GM21423 (cell line): ENCODE results near the gene MYO1D.
A peak's percentile ranks its signal among the peaks of the same experiment; 100 is the strongest.
"Not testable (repeated sequence)": the region's sequence is repeated elsewhere in the genome, so short reads cannot be mapped to it uniquely, and the experiment has no call there.

Source experiments
- ATAC-seq: cut with Tn5 transposase; IDR thresholded peaks from one replicate; pipeline ENCODE4 v1.9.1; 2021; ENCODE audit warnings: mild to moderate bottlenecking, moderate library complexity; ENCODE audit not compliant: unreplicated experiment

Gene MYO1D

GRCh38 chr17:32876417-32877163 is at the start of gene MYO1D:
MYO1D (minus strand) TSS chr17:32877124; CDS start chr17:32876872, 252 bp downstream.
- peak; percentile 45 for ATAC-seq

DNA sequence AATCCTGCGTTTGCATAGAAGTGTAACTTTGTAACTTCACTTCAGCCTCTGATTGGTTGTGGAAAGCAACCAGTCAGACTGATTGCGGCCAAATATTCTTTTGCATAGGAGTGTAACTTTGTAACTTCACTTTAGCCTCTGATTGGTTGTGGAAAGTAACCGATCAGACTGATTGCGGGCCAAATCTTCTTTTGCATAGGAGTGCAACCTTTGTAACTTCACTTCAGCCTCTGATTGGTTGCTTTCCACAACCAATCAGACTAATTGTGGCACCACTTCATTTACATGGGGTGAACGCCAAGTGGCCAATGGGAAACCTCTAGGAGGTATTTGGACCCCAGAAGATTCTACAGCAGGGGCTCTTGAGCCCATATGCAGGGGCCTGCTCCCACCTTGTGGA is 49.3 kb upstream of the MYO1D start:
- ATAC-seq: no peak

DNA sequence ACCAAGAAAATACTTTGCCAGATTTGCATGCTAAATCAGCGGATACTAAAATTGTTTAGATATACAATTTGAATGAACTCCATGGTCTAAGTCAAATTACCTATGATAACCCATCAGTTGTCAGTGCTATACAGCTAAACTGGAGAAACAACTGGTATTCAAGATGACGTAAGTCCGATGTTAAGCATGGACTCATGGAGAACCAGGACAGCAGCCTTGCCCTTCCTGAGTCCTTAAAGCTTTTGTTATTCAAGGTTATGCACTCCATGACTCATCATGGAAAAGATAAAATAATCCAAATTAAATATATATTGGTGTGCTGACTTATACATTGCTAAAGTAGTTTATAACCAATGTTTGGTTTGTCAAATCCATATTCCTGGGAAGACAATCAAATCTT is 47.0 kb upstream of the MYO1D start:
- ATAC-seq: not testable (repeated sequence)

GRCh38 chr17:32921017-32921416 is 44.1 kb upstream of the MYO1D start:
- ATAC-seq: no peak

- no peak for ATAC-seq
Measured at GRCh38 chr17:32920293-32920692, 43.4 kb upstream of the MYO1D start.

- not testable (repeated sequence) for ATAC-seq
Measured at GRCh38 chr17:32919876-32920275, 43.0 kb upstream of the MYO1D start.

- no peak for ATAC-seq
Measured at GRCh38 chr17:32917842-32918241, 40.9 kb upstream of the MYO1D start.

- ATAC-seq: no peak
Measured at GRCh38 chr17:32917081-32917480, 40.2 kb upstream of the MYO1D start.

GRCh38 chr17:32916134-32916533 is 39.2 kb upstream of the MYO1D start:
- ATAC-seq: no peak

- ATAC-seq: no peak
Measured at GRCh38 chr17:32915245-32915644, 38.3 kb upstream of the MYO1D start.

GRCh38 chr17:32914181-32914580 is 37.3 kb upstream of the MYO1D start:
- ATAC-seq: no peak

DNA sequence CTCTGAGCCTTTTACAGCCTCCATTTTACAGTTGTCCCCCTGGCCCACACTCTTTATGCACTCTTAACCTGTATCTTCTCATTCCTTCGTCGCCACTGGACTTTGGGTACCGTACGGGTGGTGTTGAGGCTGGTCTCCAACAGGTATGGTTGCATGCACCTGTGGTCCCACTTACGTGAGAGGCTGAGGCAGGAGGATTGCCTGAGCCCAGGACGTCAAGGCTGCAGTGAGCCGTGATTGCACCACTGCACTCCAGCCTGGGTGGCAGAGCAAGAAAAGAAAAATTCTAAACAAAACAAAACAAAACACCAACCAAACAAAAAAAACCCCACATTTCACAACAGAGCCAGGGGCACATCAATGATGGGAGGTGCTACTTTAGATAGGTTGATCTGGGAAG is 36.7 kb upstream of the MYO1D start:
- no peak for ATAC-seq

DNA sequence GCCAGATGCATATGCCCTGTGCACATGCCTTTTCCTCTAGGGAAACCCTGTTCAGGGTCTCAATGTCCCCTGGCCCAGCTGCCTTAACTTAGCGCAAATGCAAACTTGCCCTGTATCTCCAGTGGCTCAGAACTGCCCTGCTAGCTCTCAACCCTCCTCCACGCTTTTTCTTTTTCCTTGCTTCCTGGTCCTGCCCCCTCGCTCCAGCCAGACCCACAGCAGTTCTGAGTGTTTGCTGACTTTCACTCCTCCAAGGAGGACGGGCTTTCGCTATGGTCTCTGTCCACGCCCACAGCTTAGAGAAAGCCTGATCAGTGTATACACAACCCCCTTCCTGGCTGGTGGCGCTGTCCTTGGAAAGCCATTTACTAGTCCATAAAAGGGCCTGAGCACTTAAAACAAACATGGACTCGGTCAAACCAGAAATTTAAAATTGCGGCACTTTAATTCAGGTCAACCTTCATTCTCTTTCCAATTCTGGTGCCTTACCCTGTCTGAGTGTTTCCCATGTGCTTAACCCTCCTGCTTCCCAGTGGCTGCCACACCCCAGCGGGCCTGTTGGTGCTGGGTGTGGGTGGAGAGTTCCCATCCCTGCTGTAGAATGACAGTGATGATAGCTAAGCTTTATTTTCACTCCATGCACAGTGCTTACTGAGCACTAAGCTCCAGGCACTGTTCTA is 35.4 kb upstream of the MYO1D start:
- ATAC-seq: no peak

DNA sequence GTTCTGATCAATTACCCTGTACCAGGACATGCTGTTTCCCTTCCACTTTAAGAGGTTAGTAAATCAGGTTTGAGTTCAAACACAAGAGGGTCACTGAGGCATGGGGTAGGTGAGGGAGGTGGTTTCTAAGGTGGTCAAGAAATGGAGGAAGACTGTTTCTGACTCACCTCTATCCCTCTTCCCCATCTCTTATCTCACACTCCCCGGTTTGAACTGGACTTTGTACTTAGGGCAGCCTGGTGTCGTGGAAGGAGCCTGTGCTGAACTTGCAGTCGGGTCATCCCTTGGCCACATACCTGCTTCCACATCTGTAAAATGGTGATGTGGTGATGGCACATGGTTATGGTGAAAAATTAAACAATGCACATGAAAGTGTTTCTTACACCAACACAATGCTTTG is 33.8 kb upstream of the MYO1D start:
- no peak for ATAC-seq

GRCh38 chr17:32909787-32910369 is 33.0 kb upstream of the MYO1D start:
- no peak for ATAC-seq

- ATAC-seq: no peak
Measured at GRCh38 chr17:32907583-32907982, 30.7 kb upstream of the MYO1D start.

DNA sequence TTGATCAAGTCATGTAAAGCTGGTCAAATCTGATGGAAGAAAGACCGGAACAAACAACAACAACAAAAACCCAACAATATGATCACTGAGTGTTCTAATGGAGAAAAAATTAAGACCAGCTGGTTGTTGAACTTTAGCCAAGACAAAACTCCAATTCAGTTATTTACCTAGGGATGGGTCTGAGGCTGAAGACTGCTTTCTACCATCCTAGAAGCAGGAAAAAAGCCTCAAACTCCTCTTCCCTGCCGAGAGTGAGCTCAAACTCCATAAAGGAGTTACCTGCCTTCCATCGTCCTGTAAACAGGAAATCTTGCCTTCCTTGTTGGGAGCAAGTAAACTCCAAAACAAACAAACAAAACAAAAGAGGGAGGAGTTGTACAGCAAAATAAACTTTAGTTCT is 28.0 kb upstream of the MYO1D start:
- no peak for ATAC-seq

DNA sequence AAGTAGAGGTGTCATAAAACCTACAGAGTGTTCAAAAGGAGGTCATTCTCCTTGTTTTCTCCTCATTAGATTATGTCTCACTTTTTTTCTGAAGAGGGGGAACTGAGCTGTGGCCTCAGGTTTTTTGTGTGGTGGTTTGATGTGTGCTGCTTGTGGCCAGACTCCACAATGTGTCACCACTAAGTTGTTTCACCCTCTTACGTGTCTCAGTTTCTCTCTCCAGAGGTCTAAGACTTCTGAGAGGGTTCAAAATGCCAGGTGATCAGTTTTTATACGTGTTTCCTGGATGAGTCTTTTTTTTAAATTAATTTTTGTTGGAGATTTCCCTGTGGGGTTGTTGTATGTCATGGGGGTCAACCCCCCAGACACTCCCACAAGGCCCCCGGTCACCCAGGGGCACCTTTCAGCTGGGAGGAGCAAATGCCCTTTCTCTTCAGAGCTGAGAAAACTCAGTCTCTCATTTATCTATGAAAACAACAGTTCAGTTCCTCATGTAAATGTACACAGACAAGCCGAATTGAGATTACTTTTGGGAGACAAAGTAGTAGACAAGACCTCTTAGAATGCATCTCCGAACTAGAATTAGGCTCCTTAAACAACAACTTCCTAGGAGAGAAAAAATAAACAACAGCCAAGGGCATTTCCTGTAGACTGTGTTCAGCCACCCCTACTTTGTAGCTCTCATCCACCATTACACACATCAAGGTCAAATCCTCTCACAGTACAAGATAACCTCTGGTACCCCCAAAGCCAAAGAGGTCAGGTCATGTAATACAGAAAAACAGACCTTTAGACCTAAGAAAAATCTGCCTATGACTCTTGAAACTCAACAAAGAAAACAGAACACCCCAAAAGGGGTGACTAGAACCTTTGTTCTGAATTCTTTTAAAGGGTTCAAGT is 27.1 kb upstream of the MYO1D start:
- no peak for ATAC-seq

DNA sequence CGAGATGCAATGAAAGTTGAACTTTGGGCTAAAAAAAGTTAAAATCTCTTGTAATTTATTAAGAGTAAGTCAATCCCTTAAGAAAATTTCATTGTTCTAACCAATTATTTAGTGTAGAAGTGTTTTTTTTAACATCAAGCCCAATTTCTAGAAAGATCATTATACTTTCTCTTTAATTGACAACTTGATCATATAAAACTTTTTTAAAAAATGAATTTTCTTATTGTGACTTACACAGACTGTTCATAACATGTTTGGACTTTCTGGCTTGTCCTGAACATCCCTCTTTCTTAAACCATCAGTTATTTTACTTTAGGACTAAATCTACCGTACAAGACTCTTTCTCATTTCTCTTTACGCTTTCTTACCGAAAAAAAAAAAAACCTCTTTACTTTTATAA is 24.8 kb upstream of the MYO1D start:
- no peak for ATAC-seq

- no peak for ATAC-seq
Measured at GRCh38 chr17:32899236-32900013, 22.5 kb upstream of the MYO1D start.
